Astrocyte (in vitro differentiated cells and primary cell): ENCODE results near the gene GAS6. TPM values are rescaled to one million over a fixed set of nuclear protein-coding genes. Genes with fewer than 3 reads are reported as not detected.

Experiments
- DNase-seq: peaks from one replicate; pipeline ENCODE4 v3.0.0-alpha.2; 2010; ENCODE audit warnings: low read depth
- FAIRE-seq: peaks from 2 replicates; lab custom pipeline; 2011; peaks lifted over from hg19 to GRCh38; lab: Jason Lieb, UNC
- H2AFZ ChIP-seq: 2 replicates; pipeline ENCODE4 v1.6.0; 2012; ENCODE audit warnings: low read depth, low read length, inconsistent platforms
- H3K27ac ChIP-seq: 2 replicates; pipeline ENCODE4 v1.5.1; 2011; ENCODE audit warnings: low read depth, low read length, inconsistent platforms
- H3K27me3 ChIP-seq: 2 replicates; pipeline ENCODE4 v1.6.0; 2011; ENCODE audit warnings: low read length, inconsistent platforms; ENCODE audit not compliant: insufficient read depth
- H3K36me3 ChIP-seq: 2 replicates; pipeline ENCODE4 v1.5.1; 2011; ENCODE audit warnings: low read length, inconsistent platforms; ENCODE audit not compliant: insufficient read depth
- H3K4me1 ChIP-seq: 2 replicates; pipeline ENCODE4 v1.5.1; 2011; ENCODE audit warnings: low read length, inconsistent platforms; ENCODE audit not compliant: insufficient read depth
- H3K4me2 ChIP-seq: 2 replicates; pipeline ENCODE4 v1.6.0; 2012; ENCODE audit warnings: low read length, inconsistent platforms
- H3K4me3 ChIP-seq: 2 replicates; pipeline ENCODE4 v1.5.1; 2011; ENCODE audit warnings: low read depth, mild to moderate bottlenecking, low read length, inconsistent platforms; ENCODE audit not compliant: insufficient read depth
- H3K79me2 ChIP-seq: 2 replicates; pipeline ENCODE4 v1.6.0; 2012; ENCODE audit warnings: mild to moderate bottlenecking, low read length, inconsistent platforms; ENCODE audit not compliant: insufficient read depth
- H3K9ac ChIP-seq: 2 replicates; pipeline ENCODE4 v1.6.0; 2012; ENCODE audit warnings: mild to moderate bottlenecking, low read length, inconsistent platforms
- H3K9me3 ChIP-seq: 2 replicates; pipeline ENCODE4 v1.5.1; 2012; ENCODE audit warnings: low read depth, mild to moderate bottlenecking, low read length, inconsistent platforms; ENCODE audit not compliant: insufficient read depth
- H4K20me1 ChIP-seq: 2 replicates; pipeline ENCODE4 v1.6.0; 2012; ENCODE audit warnings: low read length, inconsistent platforms; ENCODE audit not compliant: insufficient read depth
- H3K27ac Mint-ChIP-seq: one replicate; pipeline ENCODE4 v1.8.0; 2021; ENCODE audit warnings: mild to moderate bottlenecking, mixed read lengths; ENCODE audit not compliant: unreplicated experiment
- H3K27me3 Mint-ChIP-seq: one replicate; pipeline ENCODE4 v1.8.0; 2021; ENCODE audit warnings: low read depth, mixed read lengths; ENCODE audit not compliant: unreplicated experiment
- H3K36me3 Mint-ChIP-seq: one replicate; pipeline ENCODE4 v1.8.0; 2021; ENCODE audit warnings: low read depth, mixed read lengths; ENCODE audit not compliant: unreplicated experiment
- H3K4me1 Mint-ChIP-seq: one replicate; pipeline ENCODE4 v1.8.0; 2021; ENCODE audit warnings: low read depth, mixed read lengths; ENCODE audit not compliant: unreplicated experiment
- H3K4me3 Mint-ChIP-seq: one replicate; pipeline ENCODE4 v1.8.0; 2021; ENCODE audit warnings: mild to moderate bottlenecking, moderate library complexity, mixed read lengths; ENCODE audit not compliant: unreplicated experiment
- H3K9me3 Mint-ChIP-seq: one replicate; pipeline ENCODE4 v1.8.0; 2021; ENCODE audit warnings: mild to moderate bottlenecking, mixed read lengths; ENCODE audit not compliant: unreplicated experiment
- CTCF ChIP-seq: IDR thresholded peaks from 2 replicates; pipeline ENCODE4 v1.5.1; 2011; ENCODE audit warnings: low read depth, mild to moderate bottlenecking, inconsistent platforms, low read length, moderate library complexity; ENCODE audit not compliant: insufficient read depth
- EZH2 ChIP-seq: IDR thresholded peaks from 2 replicates; pipeline ENCODE4 v1.6.1; 2012; ENCODE audit warnings: mild to moderate bottlenecking, low read length, inconsistent platforms; ENCODE audit not compliant: insufficient read depth
- total RNA-seq: library from RNA; stranded (reverse); gene quantifications from 2 replicates; pipeline ENCODE4 v1.2.1, GENCODE V29; 2021

GAS6 gene
- total RNA-seq, 1 donor from 2014 or later = 287 TPM

DNA sequence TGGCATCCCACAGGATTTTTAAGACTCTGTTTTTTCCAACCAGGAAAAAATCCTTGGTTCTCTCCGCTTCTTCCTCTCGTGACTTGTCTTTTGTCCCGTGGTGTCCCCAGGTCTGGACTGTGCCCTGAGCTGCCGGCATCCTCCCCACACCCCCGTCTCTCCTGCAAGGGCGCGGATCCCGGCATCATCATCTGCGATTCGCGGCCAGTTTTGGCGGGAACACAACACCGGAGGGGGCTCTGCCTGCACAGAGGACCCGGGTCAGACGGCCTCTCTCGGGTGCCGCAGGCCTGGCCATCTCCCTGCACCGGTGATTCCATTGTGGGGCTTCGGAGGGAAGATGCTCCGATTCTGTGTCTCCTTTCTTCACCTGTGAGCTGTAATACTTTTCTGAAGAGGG is 18.8 kb upstream of the GAS6 start:
- no peak overlapping the region for H3K4me3 Mint-ChIP-seq
- peaks cover 8% of the 10 kb centered on the region for H3K4me1 Mint-ChIP-seq
- no peaks in the 10 kb centered on the region for H3K27me3 ChIP-seq
- no peak for FAIRE-seq
- no peaks in the 10 kb centered on the region for H3K36me3 ChIP-seq
- H3K4me2 ChIP-seq = no peak overlapping the region
- no peak overlapping the region for H3K9ac ChIP-seq
- TF ChIP-seq CTCF (no peak), EZH2 (no peak)
- no peak overlapping the region for H3K27ac Mint-ChIP-seq
- no peaks in the 10 kb centered on the region for H3K79me2 ChIP-seq
- peaks cover 3% of the 10 kb centered on the region for H3K36me3 Mint-ChIP-seq
- H3K4me1 ChIP-seq = no peaks in the 10 kb centered on the region
- no peak for DNase-seq
- peaks cover 15% of the 10 kb centered on the region for H3K27me3 Mint-ChIP-seq
- no peak overlapping the region for H3K4me3 ChIP-seq
- H3K9me3 Mint-ChIP-seq = no peaks in the 10 kb centered on the region
- H4K20me1 ChIP-seq = no peaks in the 10 kb centered on the region
- no peak overlapping the region for H3K27ac ChIP-seq
- no peaks in the 10 kb centered on the region for H3K9me3 ChIP-seq
- no peak overlapping the region for H2AFZ ChIP-seq

- peaks cover 3% of the 10 kb centered on the region for H3K36me3 Mint-ChIP-seq
- H3K4me1 ChIP-seq = no peaks in the 10 kb centered on the region
- H3K27me3 ChIP-seq = no peaks in the 10 kb centered on the region
- no peaks in the 10 kb centered on the region for H3K36me3 ChIP-seq
- H3K4me3 Mint-ChIP-seq = no peak overlapping the region
- FAIRE-seq = no peak
- H2AFZ ChIP-seq = no peak overlapping the region
- H3K9ac ChIP-seq = no peak overlapping the region
- H3K4me1 Mint-ChIP-seq = peaks cover 8% of the 10 kb centered on the region
- H3K4me2 ChIP-seq = no peak overlapping the region
- H3K9me3 Mint-ChIP-seq = no peaks in the 10 kb centered on the region
- H3K79me2 ChIP-seq = no peaks in the 10 kb centered on the region
- H4K20me1 ChIP-seq = no peaks in the 10 kb centered on the region
- H3K27ac ChIP-seq = no peak overlapping the region
- no peak overlapping the region for H3K27ac Mint-ChIP-seq
- TF ChIP-seq EZH2 = no peak
- no peak for TF ChIP-seq CTCF
- H3K27me3 Mint-ChIP-seq = peaks cover 15% of the 10 kb centered on the region
- no peak for DNase-seq
- H3K9me3 ChIP-seq = no peaks in the 10 kb centered on the region
- H3K4me3 ChIP-seq = no peak overlapping the region
Observed at GRCh38 chr13:113882267-113882630, 18.4 kb upstream of the GAS6 start.

- Histone ChIP-seq H3K4me3 (no peak overlapping the region), H3K9ac (no peak overlapping the region), H3K4me1 (no peaks in the 10 kb centered on the region), H3K36me3 (no peaks in the 10 kb centered on the region), H3K79me2 (no peaks in the 10 kb centered on the region), H3K4me2 (no peak overlapping the region), H3K9me3 (no peaks in the 10 kb centered on the region), H2AFZ (no peak overlapping the region), H4K20me1 (no peaks in the 10 kb centered on the region), H3K27me3 (no peaks in the 10 kb centered on the region), H3K27ac (no peak overlapping the region)
- no peak for FAIRE-seq
- Mint-ChIP-seq H3K27ac (no peak overlapping the region), H3K4me3 (no peak overlapping the region), H3K4me1 (peaks cover 8% of the 10 kb centered on the region), H3K9me3 (no peaks in the 10 kb centered on the region), H3K27me3 (peaks cover 15% of the 10 kb centered on the region), H3K36me3 (peaks cover 3% of the 10 kb centered on the region)
- peak; percentile 46 for DNase-seq
- TF ChIP-seq EZH2 (no peak), CTCF (no peak)
Observed at GRCh38 chr13:113881614-113882266, 17.9 kb upstream of the GAS6 start.
